HEK293 (cell line): ENCODE results near the gene SLC16A13.

Source experiments
- CTCF ChIA-PET: fragments of 350-600 bp; formaldehyde crosslinking; extraction: SDS; loops from one replicate; lab custom pipeline; 2021; ENCODE audit warnings: antibody characterized with exemption; lab: Yijun Ruan, JAX
- POLR2A ChIA-PET: fragments of 300-600 bp; formaldehyde crosslinking; extraction: SDS; loops from one replicate; lab custom pipeline; 2020; ENCODE audit warnings: antibody characterized with exemption, inconsistent platforms; lab: Yijun Ruan, JAX
- H3K27ac ChIP-seq: fragments of 200-500 bp; sonication (Bioruptor generic); 2 replicates; pipeline ENCODE4 v1.5.1; 2014; ENCODE audit warnings: low read depth, low read length, control low read depth, inconsistent platforms; ENCODE audit errors: extremely low read depth
- H3K36me3 ChIP-seq, 2 experiments: fragments of 200-500 bp in 1 of 2; sonication (Bioruptor generic) in 1 of 2; 1 replicate in 1 of 2; 2 replicates in 1 of 2; pipeline ENCODE4 v1.5.1; 2014 to 2017; ENCODE audit warnings: inconsistent platforms in 2 of 2, low read length in 2 of 2; ENCODE audit not compliant: control insufficient read depth in 2 of 2, insufficient read depth in 1 of 2
- H3K4me1 ChIP-seq: fragments of 200-500 bp; sonication (Bioruptor generic); 2 replicates; pipeline ENCODE4 v1.5.1; 2014; ENCODE audit warnings: mild to moderate bottlenecking, low read length, inconsistent platforms; ENCODE audit not compliant: control insufficient read depth, insufficient read depth
- H3K4me3 ChIP-seq: 2 replicates; pipeline ENCODE4 v1.5.1; 2011; ENCODE audit warnings: low read depth, mild to moderate bottlenecking, control low read depth, low read length, moderate library complexity
- H3K9me3 ChIP-seq: fragments of 200-500 bp; sonication (Bioruptor generic); 2 replicates; pipeline ENCODE4 v1.5.1; 2014; ENCODE audit warnings: low read depth, low read length, inconsistent platforms; ENCODE audit not compliant: control insufficient read depth, insufficient read depth
- GLIS1 ChIP-seq: fragments of 450-650 bp; formaldehyde crosslinking; IDR thresholded peaks from 2 replicates; pipeline ENCODE4 v1.5.1; 2016; ENCODE audit warnings: missing biosample characterization, missing genetic modification characterization
- IKZF3 ChIP-seq: fragments of 450-650 bp; IDR thresholded peaks from 2 replicates; pipeline ENCODE4 v1.5.0; 2018; ENCODE audit warnings: missing biosample characterization, mild to moderate bottlenecking, missing genetic modification characterization, moderate library complexity
- KLF1 ChIP-seq: fragments of 450-650 bp; formaldehyde crosslinking; IDR thresholded peaks from 2 replicates; pipeline ENCODE4 v1.5.1; 2016; ENCODE audit warnings: missing biosample characterization, missing genetic modification characterization
- KLF16 ChIP-seq: fragments of 450-650 bp; formaldehyde crosslinking; IDR thresholded peaks from 2 replicates; pipeline ENCODE4 v1.5.1; 2017; ENCODE audit warnings: missing biosample characterization, missing genetic modification characterization
- KLF17 ChIP-seq: fragments of 450-650 bp; formaldehyde crosslinking; IDR thresholded peaks from 2 replicates; pipeline ENCODE4 v1.5.1; 2016; ENCODE audit warnings: missing biosample characterization, missing genetic modification characterization
- PATZ1 ChIP-seq: fragments of 450-650 bp; formaldehyde crosslinking; IDR thresholded peaks from 2 replicates; pipeline ENCODE4 v1.5.1; 2016; ENCODE audit warnings: missing biosample characterization, missing genetic modification characterization
- PRDM10 ChIP-seq: fragments of 450-650 bp; formaldehyde crosslinking; IDR thresholded peaks from 2 replicates; pipeline ENCODE4 v1.5.1; 2016; ENCODE audit warnings: missing biosample characterization, missing genetic modification characterization
- SP3 ChIP-seq: fragments of 450-650 bp; formaldehyde crosslinking; IDR thresholded peaks from 2 replicates; pipeline ENCODE4 v1.5.1; 2016; ENCODE audit warnings: missing biosample characterization, missing genetic modification characterization
- ZBTB10 ChIP-seq: fragments of 450-650 bp; formaldehyde crosslinking; IDR thresholded peaks from 2 replicates; pipeline ENCODE4 v1.5.1; 2016; ENCODE audit warnings: missing biosample characterization, missing genetic modification characterization
- ZBTB26 ChIP-seq: fragments of 450-650 bp; formaldehyde crosslinking; optimal IDR thresholded peaks from 2 replicates; pipeline ENCODE3; 2016; ENCODE audit warnings: missing biosample characterization, mild to moderate bottlenecking, missing genetic modification characterization
- ZNF114 ChIP-seq: fragments of 450-650 bp; formaldehyde crosslinking; IDR thresholded peaks from 2 replicates; pipeline ENCODE4 v1.5.0; 2017; ENCODE audit warnings: missing biosample characterization, missing genetic modification characterization
- ZNF157 ChIP-seq: fragments of 450-650 bp; formaldehyde crosslinking; IDR thresholded peaks from 2 replicates; pipeline ENCODE4 v1.5.1; 2016; ENCODE audit warnings: missing biosample characterization, missing genetic modification characterization
- ZNF324 ChIP-seq: fragments of 450-650 bp; formaldehyde crosslinking; IDR thresholded peaks from 2 replicates; pipeline ENCODE4 v1.5.1; 2016; ENCODE audit warnings: missing biosample characterization, missing genetic modification characterization
- ZNF354C ChIP-seq: fragments of 450-650 bp; formaldehyde crosslinking; IDR thresholded peaks from 2 replicates; pipeline ENCODE4 v1.5.1; 2016; ENCODE audit warnings: missing biosample characterization, missing genetic modification characterization, low read depth, borderline replicate concordance
- ZNF404 ChIP-seq: fragments of 450-650 bp; formaldehyde crosslinking; IDR thresholded peaks from 2 replicates; pipeline ENCODE4 v1.5.1; 2017; ENCODE audit warnings: missing biosample characterization, missing genetic modification characterization
- ZNF423 ChIP-seq: fragments of 450-650 bp; formaldehyde crosslinking; IDR thresholded peaks from 2 replicates; pipeline ENCODE4 v1.5.1; 2016; ENCODE audit warnings: missing biosample characterization, missing genetic modification characterization
- ZNF449 ChIP-seq: fragments of 450-650 bp; formaldehyde crosslinking; IDR thresholded peaks from 2 replicates; pipeline ENCODE4 v1.5.1; 2017; ENCODE audit warnings: missing biosample characterization, mild to moderate bottlenecking, missing genetic modification characterization, moderate library complexity
- ZNF48 ChIP-seq: fragments of 450-650 bp; formaldehyde crosslinking; IDR thresholded peaks from 2 replicates; pipeline ENCODE4 v1.5.1; 2016; ENCODE audit warnings: missing biosample characterization, missing genetic modification characterization
- ZNF580 ChIP-seq: fragments of 450-650 bp; formaldehyde crosslinking; IDR thresholded peaks from 2 replicates; pipeline ENCODE4 v1.5.1; 2016; ENCODE audit warnings: missing biosample characterization, missing genetic modification characterization
- ZNF624 ChIP-seq: fragments of 450-650 bp; formaldehyde crosslinking; IDR thresholded peaks from 2 replicates; pipeline ENCODE4 v1.5.1; 2017; ENCODE audit warnings: missing biosample characterization, missing genetic modification characterization
- ZNF76 ChIP-seq: fragments of 450-650 bp; formaldehyde crosslinking; IDR thresholded peaks from 2 replicates; pipeline ENCODE4; 2016; ENCODE audit warnings: low read depth, missing biosample characterization, missing genetic modification characterization, borderline replicate concordance

The SLC16A13 gene

GRCh38 chr17:7019839-7020519 lies 15.8 kb upstream of the SLC16A13 start (continued):
- no peak for TF ChIP-seq GLIS1 (tag by site-specific recombination)
- no peak for TF ChIP-seq ZNF423 (tag by site-specific recombination)
- TF ChIP-seq ZNF48: no peak
- no peak for TF ChIP-seq ZNF76
- peak; percentile 70 for TF ChIP-seq SP3
- no peak for TF ChIP-seq KLF1
- TF ChIP-seq PATZ1: peak; percentile 84
- TF ChIP-seq PRDM10 (tag by site-specific recombination): peak; percentile 54
- TF ChIP-seq IKZF3 (tag by site-specific recombination): peak; percentile 72
- TF ChIP-seq ZNF624 (tag by site-specific recombination): no peak
- no peak for TF ChIP-seq ZNF404 (tag by site-specific recombination)
- no peak for TF ChIP-seq KLF16
- 0 out of 2 replicates have a peak, but pooled peaks have one; percentile 22 for TF ChIP-seq KLF17 (tag by site-specific recombination)
- no peak for TF ChIP-seq ZNF114 (tag by site-specific recombination)
- no peak for TF ChIP-seq ZNF580 (tag by site-specific recombination)
- TF ChIP-seq ZNF324 (tag by site-specific recombination): 0 out of 2 replicates have a peak, but pooled peaks have one; percentile 32
- TF ChIP-seq ZNF449 (tag by site-specific recombination): no peak
- TF ChIP-seq, all 188 proteins: peak for 15

GRCh38 chr17:7020894-7021664 lies 14.7 kb upstream of the SLC16A13 start:
- peaks cover 0 to 16% of the 10 kb centered on the region in 2 experiments; a peak in 1 of 3 replicates for H3K36me3 ChIP-seq
- TF ChIP-seq ZBTB10 (tag by site-specific recombination) (peak; percentile 97), ZBTB26 (no peak), ZNF157 (tag by site-specific recombination) (peak; percentile 68), ZNF354C (tag by site-specific recombination) (no peak)
- CTCF ChIA-PET: interaction anchor here (0.6 to 3.1 kb wide), 38 partner anchors 9 to 1489 kb away, joined by 3 to 35 read pairs (median 5); partner anchors contain the start of genes CLEC10A, RNASEK and SLC16A13
- H3K27ac ChIP-seq: no peak overlapping the region
- H3K9me3 ChIP-seq: no peaks in the 10 kb centered on the region
- POLR2A ChIA-PET: interaction anchor here (0.5 to 1.2 kb wide), 2 partner anchors 14 to 28 kb away, joined by 3 read pairs; partner anchors contain the start of gene SLC16A13
- peaks cover 3% of the 10 kb centered on the region; the same call in 1 of the 2 replicates for H3K4me1 ChIP-seq
- H3K4me3 ChIP-seq: no peak overlapping the region
